NCI-H345 treated with DMSO at 0.1 percent for 48 hours (cell line): ENCODE measurements around the gene TECR.
"Not testable (repeated sequence)": the region's sequence is repeated elsewhere in the genome, so short reads cannot be mapped to it uniquely, and the experiment has no call there.

ENCODE experiments used
- DNase-seq: peaks from one replicate; lab custom pipeline; 2025; ENCODE audit not compliant: unreplicated experiment; lab: John Stamatoyannopoulos, UW

Gene TECR, protein sequence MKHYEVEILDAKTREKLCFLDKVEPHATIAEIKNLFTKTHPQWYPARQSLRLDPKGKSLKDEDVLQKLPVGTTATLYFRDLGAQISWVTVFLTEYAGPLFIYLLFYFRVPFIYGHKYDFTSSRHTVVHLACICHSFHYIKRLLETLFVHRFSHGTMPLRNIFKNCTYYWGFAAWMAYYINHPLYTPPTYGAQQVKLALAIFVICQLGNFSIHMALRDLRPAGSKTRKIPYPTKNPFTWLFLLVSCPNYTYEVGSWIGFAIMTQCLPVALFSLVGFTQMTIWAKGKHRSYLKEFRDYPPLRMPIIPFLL

DNA sequence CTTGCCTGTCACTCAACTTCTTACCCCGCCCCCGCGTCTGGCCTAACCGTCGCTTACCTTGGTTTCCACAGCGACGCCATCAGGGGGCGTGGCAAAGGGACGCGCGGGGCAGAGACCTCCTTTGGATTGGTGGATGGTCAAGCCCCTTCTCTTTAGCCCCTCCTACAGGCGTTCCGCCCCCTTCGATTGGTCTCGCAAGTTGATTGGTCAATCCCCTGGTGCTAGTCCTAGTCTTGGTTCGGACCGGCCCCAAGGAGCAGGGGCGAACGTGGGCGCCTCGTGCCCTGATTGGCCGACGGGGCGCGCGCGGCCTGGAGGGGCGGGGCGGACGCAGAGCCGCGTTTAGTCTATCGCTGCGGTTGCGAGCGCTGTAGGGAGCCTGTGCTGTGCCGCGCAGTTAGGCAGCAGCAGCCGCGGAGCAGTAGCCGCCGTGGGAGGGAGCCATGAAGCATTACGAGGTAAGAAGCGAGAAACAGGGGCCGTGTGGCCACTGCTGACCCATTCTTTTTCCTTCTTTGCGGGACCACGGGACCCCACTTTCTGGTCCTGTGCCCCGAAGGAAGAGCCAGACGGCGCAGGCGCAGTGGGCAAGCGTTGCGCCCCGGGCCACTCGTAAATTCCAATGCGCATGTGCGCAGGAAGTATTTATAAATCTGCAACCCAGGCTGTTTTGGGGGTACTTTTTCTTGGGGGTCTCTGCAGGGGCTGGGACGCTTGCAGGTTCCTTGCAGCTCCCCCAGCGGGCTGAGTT lies at the start of gene TECR:
TECR (plus strand) TSS at position 341 of the 751 bp plus-strand sequence; CDS start at position 444, 103 bp downstream.
- peak; percentile 95 for DNase-seq

- no peak for DNase-seq
Observed at GRCh38 chr19:14479975-14480699, 49.3 kb upstream of the TECR start.

DNA sequence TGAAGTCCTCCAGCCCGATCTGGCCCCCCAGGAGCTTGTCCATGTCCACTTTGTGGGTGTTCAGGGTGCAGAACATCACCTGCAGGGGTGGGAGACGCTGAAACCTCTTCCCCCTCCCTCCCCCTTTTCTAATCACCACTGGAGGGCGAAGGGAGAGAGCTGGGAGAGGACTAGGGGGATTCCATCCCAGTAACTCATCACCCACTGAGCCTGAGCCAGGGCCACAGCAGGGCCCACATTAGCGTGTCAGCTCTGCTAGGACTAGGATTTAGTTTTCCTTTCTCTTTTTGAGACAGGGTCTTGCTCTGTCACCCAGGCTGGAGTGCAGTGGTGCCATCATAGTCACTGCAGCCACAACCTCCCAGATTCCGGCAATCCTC lies 48.7 kb upstream of the TECR start:
- no peak for DNase-seq

GRCh38 chr19:14482172-14482941 lies 47.0 kb upstream of the TECR start:
- no peak for DNase-seq

GRCh38 chr19:14487370-14488125 lies 41.8 kb upstream of the TECR start:
- DNase-seq: no peak

DNA sequence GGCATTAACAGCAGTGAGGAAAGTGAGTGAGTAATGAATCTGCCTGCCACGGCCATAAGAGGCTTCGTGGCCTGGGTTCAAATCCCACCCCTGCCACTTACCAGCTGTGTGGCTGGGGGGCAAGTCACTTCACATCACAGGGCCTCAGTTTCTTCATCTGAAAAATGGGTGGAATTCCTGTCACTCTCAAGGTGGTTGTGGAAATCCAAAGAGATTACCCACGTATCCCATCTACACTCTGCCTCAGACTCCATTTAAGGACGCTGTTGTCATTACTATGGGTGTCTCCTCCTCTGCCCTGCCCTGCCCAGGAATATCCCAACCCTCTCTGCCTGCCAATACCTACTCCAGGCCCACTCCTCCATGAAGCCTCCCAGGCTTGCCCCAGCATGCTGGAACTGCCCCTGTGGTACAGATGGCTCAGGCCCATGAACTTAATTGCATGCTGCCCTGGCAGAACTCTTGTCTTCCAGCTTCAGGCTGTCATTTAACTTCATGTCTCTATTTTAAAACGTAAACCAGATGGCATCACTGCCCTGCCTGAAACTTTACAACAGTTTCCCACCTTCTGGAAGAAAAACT lies 36.5 kb upstream of the TECR start:
- no peak for DNase-seq

DNA sequence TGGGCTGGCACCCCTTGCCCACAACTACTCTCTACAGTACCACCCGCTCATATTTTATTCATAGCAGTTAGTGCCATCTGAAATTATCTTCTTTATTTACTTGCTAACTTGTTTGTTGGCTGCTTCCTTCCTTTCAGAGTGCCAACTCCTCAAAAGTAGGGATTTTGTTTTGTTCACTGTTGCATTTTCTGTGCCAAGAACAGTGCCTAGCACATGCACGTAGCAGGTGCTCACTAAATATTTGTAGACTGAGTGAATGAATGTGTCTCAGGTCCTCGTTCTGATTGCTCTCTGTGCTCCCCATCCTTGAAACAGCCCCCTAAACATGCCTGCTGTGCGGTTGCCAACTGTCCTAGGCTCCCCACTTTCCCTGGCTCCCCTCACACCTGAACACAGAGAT lies 35.0 kb upstream of the TECR start:
- DNase-seq: no peak

GRCh38 chr19:14494910-14495671 lies 34.3 kb upstream of the TECR start:
- no peak for DNase-seq

DNA sequence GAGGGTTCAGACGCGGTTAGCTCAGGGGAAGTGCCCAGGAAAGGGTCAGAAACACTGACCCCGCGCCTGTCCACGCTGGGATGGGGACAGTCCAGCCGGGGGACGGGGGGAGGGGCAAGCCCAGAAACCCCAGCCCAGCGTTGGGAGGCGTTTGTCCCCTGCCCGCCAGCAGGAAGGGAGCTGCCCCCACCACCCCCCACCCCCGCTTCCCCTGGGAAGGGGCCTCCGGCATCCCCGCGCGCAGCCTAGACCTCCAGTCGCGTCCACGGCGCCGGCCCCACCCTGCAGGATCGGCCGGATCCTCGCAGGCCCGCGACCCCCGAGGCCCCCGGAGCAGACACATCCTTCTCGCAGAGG lies 33.7 kb upstream of the TECR start:
- DNase-seq: no peak

- peak; percentile 82 for DNase-seq
Observed at GRCh38 chr19:14496029-14496833, 33.2 kb upstream of the TECR start, which contains the start of gene GIPC1. GIPC1 (minus strand) TSS chr19:14496127; CDS start chr19:14482976, 13,151 bp downstream.

- DNase-seq: no peak
Observed at GRCh38 chr19:14496834-14497227, 32.6 kb upstream of the TECR start.

DNA sequence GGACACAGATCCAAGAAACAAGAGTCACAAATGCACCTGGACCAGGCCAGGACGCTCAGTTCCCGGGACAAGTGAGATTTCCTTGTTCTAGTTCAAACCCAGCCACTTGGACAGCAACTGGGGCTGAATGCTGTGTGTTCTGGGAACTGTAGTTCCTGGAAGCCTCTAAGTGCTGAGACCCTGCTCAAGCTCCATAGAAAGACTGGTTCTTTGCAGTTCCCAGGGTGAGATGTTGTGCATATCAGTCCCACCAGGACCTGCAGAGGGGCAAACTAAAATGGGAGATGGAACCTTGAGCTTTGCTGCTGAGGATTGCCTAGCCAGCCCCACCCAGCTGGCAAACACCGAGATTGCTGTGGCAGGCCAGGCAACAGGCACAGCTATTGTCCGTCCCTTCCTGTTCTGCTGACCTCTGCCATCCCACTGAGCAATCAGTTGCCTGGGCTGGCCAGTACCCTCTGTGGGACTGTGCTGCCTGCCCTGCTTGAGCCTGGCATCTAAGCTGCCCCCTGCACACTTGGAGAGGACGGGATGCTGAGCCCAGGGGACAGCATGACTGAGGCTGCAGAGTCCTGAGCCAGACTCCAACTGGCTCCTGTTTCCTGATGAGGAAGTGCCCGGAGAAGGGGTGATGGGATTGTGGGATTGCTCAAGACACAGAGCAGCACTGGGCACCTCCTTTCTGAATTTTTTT lies 32.0 kb upstream of the TECR start:
- DNase-seq: no peak

DNA sequence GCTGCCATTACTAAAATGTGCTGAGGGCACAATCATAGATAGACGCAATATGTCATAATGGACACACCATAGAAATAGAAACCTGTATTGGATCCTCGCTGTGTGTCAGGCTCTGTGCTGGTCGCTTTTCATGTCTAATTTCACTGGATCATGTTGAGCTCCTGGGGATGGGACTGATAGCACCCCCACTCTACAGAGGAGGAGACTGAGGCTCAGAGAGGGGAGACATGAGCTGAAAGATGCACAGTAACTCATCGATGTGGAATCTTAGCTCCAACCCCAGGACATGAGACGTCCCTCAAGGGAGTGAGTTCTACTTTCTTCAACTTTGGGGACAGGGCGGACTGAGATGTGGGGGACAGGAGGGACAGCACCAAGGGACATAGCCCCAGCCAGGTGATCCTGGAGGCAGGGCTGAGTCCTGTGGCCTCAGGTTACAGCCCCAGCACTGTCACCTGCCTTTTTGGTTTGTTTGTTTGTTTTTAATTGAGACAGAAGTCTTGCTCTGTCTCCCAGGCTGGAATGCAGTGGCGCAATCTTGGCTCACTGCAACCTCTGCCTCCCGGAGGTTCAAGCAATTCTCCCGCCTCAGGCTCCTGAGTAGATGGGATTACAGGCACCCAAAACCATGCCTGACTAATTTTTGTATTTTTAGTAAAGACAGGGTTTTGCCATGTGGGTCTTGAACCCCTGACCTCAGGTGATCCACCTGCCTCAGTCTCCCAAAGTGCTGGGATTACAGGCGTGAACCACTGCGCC lies 26.9 kb upstream of the TECR start:
- DNase-seq: no peak

DNA sequence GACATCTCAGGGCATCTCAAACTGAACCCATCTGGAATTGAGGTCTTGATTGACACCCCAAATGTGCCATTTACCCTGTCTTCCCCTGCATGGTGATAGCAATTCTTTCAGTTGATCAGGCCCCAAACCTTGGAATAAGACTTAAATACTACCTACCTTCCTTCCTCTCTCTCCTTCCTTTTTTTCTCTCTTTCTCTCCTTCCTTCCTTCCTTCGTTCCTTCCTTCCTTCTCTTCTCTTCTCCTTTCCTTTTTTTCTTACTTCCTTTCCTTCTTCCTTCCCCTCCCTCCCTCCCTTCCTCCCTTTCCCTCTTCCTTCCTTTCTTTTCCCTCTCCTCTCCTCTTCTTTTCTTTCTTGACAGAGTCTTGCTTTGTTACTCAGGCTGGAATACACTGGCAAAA lies 26.1 kb upstream of the TECR start:
- no peak for DNase-seq

DNA sequence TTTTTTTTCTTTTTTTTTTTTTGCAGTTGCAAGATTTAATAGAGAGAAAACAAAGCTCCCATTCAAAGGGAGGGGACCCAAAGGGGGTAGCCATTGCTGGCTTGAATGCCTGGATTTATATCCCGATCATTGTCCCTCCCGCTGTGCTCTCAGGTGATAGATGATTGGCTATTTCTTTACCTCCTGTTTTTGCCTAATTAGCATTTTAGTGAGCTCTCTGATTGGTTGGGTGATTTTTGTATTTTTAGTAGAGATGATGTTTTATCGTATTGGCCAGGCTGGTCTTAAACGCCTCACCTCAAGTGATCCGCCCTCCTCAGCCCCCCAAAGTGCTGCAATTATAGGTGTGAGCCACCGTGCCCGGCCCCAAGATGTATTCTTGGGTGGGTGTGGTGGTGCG lies 24.8 kb upstream of the TECR start:
- DNase-seq: not testable (repeated sequence)

DNA sequence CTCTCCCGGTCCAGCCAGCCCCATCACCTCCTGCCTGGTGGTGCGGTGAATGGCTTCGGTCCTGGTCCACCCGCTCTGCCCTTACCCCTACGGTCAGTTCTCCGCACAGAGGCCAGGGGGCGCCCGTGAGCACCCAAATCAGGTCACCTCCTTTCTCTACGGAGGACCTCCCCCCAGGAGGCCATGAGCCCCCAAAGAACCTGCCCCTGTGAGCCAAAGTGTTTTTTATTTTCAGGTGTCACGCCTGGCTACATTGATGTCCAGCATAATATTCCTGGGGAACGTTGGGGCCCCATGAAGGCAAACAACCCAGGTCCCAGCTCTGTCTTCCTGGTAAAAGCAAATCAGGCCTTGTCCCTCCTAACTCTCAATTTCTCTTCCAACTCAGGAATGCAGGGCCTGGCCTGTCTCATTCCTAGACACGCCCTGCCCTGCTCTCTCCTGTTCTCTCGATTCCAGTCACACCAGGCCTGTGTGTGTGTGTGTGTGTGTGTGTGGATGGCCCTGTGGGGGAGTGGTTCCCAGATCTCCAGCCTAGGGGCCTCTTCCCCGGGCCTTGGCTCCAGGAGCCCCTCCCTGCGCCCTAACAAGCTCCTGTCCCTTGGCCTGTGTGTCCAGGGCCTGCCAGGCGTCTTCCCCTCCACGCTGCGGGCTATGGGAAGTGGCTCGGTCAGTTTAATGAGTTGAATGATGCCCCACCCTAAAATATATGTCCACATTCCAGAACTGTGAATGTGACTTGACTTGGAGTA lies 23.7 kb upstream of the TECR start:
- DNase-seq: no peak
